Panc1 (cell line): ENCODE results near the gene RFX7.

Experiments
- POLR2AphosphoS5 ChIP-seq: IDR thresholded peaks from 2 replicates; pipeline ENCODE4 v1.6.1; 2012; ENCODE audit warnings: mild to moderate bottlenecking, low read depth, low read length, moderate library complexity
- REST ChIP-seq, 2 experiments: IDR thresholded peaks; 2 replicates each; pipeline ENCODE4 v1.6.1; 2011 to 2012; ENCODE audit warnings: low read depth in 2 of 2, control low read depth in 1 of 2, low read length in 1 of 2, mild to moderate bottlenecking in 1 of 2, moderate library complexity in 1 of 2; ENCODE audit not compliant: insufficient read depth in 1 of 2
- SIN3A ChIP-seq: IDR thresholded peaks from 2 replicates; pipeline ENCODE4 v1.6.1; 2012; ENCODE audit warnings: low read depth, mild to moderate bottlenecking, low read length, moderate library complexity, borderline replicate concordance; ENCODE audit not compliant: insufficient read depth
- TCF7L2 ChIP-seq: IDR thresholded peaks from 2 replicates; pipeline ENCODE4 v1.6.1; 2011; ENCODE audit warnings: mild to moderate bottlenecking, low read depth, low read length, inconsistent platforms
- TF ChIP-seq, protein P1 (sequence below): fragments of 450-650 bp; IDR thresholded peaks from 2 replicates; pipeline ENCODE4 v1.5.1; 2017; ENCODE audit warnings: mild to moderate bottlenecking

DNA sequence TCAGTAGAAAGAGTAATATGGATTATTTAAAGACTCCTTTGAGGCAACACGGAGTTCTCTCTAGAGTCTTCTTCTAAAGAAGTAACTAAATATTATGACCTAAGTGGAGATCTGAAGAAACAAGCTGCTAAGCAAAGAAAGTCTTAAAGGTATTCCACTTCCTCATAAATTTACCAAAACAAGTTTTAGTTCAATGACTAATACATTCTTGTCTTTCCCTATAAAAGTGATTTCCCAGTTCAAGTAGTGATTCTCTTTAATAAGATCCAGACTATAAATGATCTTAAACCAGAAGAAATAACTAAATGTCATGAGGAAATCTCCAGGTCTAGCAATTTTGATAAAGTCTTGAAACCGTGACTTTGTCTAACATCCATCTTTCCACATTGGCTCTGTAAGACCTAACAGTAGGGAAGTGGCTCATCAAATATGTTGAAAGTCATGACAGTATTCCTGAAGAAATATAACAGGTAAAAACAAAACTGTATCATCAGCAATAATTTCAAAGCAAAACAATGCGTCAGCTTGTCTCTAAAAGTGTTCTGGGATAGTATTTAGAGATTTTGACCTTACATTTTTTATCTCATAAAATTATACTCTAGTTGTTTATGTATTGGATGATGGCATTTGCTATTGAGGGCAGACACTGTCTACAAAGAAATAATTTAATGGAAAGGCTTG is 198.5 kb downstream of the RFX7 start:
- TF ChIP-seq, protein P1, sequence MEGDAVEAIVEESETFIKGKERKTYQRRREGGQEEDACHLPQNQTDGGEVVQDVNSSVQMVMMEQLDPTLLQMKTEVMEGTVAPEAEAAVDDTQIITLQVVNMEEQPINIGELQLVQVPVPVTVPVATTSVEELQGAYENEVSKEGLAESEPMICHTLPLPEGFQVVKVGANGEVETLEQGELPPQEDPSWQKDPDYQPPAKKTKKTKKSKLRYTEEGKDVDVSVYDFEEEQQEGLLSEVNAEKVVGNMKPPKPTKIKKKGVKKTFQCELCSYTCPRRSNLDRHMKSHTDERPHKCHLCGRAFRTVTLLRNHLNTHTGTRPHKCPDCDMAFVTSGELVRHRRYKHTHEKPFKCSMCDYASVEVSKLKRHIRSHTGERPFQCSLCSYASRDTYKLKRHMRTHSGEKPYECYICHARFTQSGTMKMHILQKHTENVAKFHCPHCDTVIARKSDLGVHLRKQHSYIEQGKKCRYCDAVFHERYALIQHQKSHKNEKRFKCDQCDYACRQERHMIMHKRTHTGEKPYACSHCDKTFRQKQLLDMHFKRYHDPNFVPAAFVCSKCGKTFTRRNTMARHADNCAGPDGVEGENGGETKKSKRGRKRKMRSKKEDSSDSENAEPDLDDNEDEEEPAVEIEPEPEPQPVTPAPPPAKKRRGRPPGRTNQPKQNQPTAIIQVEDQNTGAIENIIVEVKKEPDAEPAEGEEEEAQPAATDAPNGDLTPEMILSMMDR = no peak
- TF ChIP-seq POLR2AphosphoS5 (no peak), SIN3A (no peak), REST (IDR thresholded peaks at IDR 0.05; ENCODE audit: insufficient read depth in 1 of 2, low read depth in 2 of 2, low read length in 1 of 2) (no peak), TCF7L2 (no peak)
